GM18520 (cell line): ENCODE results near the gene INTS2.
"Not testable (repeated sequence)": the region's sequence is repeated elsewhere in the genome, so short reads cannot be mapped to it uniquely, and the experiment has no call there.

ENCODE experiments used
- ATAC-seq: cut with Tn5 transposase; IDR thresholded peaks from one replicate; pipeline ENCODE4 v1.9.1; 2021; ENCODE audit not compliant: unreplicated experiment

The INTS2 gene, protein sequence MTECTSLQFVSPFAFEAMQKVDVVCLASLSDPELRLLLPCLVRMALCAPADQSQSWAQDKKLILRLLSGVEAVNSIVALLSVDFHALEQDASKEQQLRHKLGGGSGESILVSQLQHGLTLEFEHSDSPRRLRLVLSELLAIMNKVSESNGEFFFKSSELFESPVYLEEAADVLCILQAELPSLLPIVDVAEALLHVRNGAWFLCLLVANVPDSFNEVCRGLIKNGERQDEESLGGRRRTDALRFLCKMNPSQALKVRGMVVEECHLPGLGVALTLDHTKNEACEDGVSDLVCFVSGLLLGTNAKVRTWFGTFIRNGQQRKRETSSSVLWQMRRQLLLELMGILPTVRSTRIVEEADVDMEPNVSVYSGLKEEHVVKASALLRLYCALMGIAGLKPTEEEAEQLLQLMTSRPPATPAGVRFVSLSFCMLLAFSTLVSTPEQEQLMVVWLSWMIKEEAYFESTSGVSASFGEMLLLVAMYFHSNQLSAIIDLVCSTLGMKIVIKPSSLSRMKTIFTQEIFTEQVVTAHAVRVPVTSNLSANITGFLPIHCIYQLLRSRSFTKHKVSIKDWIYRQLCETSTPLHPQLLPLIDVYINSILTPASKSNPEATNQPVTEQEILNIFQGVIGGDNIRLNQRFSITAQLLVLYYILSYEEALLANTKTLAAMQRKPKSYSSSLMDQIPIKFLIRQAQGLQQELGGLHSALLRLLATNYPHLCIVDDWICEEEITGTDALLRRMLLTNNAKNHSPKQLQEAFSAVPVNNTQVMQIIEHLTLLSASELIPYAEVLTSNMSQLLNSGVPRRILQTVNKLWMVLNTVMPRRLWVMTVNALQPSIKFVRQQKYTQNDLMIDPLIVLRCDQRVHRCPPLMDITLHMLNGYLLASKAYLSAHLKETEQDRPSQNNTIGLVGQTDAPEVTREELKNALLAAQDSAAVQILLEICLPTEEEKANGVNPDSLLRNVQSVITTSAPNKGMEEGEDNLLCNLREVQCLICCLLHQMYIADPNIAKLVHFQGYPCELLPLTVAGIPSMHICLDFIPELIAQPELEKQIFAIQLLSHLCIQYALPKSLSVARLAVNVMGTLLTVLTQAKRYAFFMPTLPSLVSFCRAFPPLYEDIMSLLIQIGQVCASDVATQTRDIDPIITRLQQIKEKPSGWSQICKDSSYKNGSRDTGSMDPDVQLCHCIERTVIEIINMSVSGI

DNA sequence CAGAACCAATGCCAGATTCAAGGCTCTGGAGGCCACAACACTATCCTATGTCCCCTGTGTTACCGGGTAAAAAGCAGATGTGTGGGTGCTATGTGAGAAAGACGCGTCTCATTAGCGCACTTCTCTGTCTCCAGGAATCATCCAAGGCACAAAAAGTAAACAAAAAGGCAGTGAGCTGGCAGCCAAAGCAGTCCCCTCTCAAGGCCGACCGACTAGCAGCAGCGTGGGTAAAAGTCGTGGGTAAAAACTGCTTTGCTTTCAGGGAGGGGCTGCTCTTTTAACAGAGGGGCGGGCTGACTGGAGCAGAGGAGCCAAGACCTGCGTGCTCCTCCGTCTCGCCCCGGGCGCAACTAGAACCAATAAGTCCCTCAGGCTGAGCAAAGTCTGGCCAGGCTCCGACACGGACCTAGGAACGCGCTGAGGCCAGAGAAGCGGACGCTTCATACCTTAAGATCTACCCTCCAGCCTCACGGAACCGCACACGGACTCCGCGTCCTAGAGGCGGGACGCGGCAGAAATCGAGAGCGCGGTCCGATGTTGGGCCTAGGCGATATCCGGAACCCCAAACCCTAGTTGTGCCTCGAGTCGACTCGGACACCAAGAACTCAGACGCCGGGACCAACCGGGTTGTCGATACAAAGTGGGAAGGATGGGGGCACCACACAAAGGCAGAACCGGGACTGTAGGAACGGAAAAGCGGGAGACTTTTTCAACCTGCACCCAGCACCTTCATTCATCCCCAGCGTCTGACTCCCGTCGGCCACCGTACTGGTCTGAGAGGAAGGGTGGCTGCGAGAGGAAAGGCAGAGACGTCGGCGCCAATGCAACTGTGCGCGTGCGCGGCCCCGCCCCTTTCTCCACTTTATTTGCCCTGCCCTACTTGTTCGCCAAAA, at the start of gene INTS2:
Gene INTS2 (minus strand): TSS at position 775 of the 893 bp plus-strand sequence. CDS start 1,338 bp downstream, outside the sequence.
- no peak for ATAC-seq

DNA sequence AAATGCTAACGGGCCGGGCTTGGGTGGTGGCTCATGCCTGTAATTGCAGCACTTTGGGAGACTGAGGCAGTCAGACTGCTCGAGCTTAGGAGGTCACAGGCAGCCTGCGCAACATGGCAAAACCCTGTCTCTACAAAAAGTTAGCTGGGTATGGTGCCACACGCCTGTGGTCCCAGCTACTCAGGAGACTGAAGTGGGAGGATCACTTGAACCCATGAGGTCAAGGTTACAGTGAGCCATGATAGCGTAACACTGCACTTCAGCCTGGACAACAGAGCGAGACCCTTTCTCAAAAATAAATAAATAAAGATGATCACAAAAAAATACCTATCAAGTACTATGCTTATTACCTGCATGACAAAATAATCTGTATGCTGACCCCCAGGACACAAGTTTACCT, 46.3 kb upstream of the INTS2 start:
- no peak for ATAC-seq

DNA sequence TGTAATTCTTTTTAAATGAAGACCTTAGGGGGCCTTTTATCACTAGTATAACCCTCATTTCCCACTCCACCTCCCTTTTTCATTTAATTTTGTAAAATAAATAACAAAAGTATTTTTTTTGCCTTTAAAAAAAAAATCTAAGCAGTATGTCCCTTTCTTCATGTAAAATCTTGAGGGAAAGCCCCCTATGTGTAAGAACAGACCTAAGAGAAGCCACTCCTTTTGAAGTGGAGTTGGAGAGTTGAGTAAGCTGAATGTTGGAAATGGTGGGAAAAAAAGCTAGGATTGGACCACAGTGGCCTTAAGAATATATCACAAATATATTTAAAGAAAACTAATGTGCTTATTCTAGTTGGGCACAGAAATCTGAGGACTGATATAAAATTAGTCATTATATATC, 44.5 kb upstream of the INTS2 start:
- ATAC-seq, result no peak

DNA sequence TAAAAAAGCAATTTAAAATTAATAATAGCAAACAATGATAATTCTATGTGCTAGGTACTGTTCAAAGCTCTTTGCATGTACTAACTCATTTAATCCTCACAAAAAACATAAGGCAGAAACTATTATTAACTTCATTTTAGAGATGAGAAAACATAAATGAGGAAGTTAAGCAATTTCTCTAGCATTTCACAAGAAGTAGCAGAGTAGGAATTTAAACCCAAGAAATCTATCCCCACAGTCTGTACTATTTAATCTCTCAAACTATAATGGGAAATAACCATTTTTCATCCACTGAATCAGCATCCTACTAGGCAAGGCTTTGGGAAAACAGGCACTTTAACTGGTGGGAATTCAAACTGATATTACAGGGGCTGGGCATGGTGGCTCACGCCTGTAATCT, 42.2 kb upstream of the INTS2 start:
- ATAC-seq, result no peak

DNA sequence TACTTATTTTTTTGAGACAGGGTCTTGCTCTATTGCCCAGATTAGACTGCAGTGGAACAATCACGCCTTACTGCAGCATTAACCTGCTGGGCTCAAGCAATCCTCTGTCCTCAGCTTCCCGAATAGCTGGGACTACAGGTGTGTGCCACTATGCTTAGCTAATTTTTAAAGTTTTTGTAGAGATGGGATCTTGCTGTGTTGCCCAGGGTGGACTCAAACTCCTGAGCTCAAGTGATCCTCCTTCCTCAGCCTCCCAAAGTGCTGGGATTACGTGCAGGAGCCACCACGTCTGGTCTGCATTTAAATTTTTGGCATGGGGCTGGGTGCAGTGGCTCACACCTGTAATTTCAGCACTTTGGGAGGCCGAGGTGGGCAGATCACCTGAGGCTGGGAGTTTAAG, 41.0 kb upstream of the INTS2 start:
- no peak for ATAC-seq

DNA sequence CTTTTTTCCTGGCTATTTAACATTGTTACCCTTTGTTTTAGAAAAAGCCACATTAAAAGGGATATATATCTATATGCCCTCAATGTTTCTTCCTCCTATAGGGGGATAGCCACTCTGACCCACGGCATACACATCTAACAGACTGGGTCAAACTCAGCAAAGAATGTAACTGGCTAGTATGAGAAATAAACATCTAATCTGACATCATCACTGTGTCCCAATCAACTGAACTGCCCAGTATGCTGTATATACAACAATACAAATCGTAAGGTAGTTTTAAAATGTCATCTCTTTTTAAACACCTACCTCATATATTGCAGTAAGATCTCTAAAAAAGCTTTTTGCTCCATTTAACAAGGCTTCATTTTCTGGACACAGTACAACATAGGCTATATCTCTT, 39.9 kb upstream of the INTS2 start:
- no peak for ATAC-seq

DNA sequence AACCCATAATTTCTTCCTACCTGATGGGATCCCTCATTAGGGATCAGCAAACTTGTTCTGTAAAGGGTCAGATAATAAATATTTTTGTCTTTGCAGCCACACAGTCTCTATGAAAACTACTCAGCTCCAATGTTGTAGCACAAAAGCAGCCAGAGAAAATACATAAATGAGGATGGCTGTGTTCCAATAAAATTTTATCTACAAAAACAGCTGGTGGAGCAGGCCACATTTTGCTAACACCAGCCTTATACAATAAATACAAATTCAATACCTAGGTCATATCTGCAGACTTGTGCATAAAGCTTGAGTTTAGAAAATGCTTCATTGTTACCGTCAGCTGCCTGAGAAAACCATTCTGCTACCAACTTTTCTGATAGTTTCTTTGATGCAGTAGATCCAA, 38.4 kb upstream of the INTS2 start:
- no peak for ATAC-seq

DNA sequence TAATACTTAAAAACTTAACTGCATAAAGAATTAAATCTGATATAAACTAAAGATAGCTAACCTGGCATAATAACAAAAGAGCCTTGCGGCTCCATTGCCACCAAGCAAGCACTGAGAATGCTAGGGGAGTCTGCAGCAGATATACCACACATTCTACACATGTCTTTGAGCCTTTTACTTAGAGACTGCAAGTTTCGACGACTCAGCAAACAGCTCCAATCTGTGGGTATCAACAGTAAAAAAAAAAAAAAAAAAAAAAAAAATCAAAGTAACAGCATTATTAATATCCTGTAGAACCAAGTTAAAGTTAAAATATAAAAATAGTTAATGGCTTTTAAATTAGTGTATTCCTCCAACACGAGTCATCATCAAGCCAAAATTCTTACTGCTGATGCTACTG, 27.8 kb upstream of the INTS2 start:
- no peak for ATAC-seq

DNA sequence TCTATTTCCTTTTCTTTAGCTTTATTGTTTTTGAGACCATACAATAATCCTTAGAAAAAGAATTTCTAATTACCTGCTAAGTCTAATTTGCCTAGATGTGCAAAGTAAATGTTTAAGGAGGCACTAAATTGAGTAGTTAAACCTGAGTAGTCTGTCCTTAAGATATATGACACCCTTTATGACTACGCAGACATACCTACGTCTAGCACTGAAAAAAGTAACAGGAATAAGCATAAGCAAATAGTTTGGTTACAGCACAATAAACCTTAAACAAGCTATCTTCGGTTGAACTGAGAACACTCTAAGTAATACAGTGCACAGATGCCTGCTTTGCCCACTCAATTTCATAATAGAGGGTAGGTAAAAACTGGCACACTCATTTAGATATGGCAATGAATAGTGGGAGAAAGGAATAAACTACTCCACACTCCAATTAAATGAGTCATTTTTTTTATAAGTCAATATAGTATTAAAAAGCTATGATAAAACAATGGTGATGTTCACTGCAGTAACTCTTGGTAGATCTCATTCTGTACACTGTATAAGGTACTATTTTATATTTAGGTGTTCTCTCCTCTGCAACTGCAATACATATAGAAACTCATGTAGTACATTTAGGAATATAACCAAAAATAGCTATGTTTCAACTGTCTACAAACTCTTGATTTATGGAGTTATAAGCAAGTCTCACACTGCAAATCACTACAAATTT, 19.7 kb upstream of the INTS2 start:
- no peak for ATAC-seq

DNA sequence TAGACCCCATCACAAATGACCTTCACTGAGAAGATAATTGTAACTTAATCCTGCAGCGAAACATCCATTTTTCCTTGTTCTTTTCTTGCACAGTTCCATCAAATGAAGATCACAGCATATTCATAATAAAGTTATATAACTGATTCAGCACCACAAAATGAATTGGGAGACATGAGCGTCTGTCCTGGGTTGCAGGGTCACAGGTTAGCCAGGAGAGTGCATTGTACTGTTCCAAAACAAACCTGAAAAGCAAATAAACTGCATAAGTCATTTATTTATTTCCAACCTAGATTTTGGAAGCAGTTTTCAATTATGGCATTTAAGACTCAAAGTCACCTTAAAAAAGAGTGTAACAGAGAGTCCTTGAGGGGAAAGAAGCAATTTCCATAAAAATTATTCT, 18.6 kb upstream of the INTS2 start:
- ATAC-seq, result no peak

DNA sequence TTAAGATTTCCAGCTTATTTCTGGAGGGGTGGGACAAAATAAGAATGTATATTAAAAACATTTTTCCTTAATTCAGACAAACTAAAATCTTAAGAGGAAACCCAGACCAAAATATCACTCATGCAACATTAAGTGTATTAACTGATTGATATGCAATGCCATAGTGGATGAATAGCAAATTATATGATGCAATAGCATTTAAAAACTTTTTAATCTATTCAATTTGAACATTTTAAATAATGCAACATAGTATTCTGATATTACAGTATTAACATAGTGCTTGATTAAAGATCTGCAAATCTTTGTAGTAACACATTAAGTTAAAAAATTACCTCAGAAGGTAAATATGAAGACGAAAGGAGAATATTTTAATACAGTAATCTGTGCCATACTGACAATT, 15.3 kb upstream of the INTS2 start:
- no peak for ATAC-seq

DNA sequence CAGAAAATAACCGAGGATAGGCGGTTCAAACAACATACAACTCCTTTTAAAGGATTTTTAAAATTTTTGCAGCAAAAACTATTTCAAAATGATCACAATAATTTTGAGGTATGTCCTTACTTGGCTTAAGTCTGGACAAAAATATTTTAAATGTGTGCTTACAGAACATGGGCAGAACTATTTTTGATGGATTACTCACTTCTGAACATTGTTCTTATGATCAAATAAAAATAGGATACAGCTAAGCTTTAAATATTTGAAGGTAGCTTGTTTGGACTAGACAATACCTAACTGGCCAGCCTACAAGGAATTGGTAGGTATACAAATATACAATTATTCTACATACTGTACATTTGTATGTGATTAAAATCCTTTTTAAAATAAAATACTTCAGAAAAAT, 14.3 kb upstream of the INTS2 start:
- ATAC-seq, result no peak

DNA sequence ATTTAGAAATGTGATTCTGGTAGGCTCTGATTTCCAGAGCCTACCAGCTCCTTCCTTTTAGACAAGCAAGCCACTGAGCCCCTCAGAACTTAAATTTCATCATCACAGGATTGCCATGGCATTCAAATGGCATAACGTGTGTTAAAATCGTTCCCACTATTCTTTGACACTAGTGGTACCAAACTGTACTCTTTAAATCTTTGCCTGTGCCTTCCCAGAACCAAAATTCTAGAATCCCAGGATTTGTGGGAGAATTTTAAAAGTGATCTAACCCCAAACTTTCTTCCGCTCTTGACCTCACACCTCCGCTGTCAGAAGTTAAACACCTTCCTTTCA, 287 bp upstream of the INTS2 start:
- no peak for ATAC-seq

DNA sequence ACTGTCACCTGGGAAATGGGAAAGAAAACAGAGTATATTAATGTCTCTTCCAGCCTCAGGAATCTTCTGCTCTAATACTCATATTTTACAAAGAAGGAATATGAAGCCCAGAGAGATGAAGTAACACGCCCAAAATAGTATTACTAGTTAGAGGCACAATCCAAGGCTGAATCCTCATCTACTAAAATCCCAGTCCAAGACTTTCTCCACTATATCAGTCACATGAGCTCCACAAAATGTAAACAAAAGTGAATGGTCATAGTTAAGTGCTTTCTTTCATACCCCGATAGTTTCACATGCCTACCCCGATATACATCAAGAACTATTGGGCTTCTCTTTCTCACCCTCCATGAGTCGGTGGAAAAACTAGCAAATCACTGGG, 965 bp downstream of the INTS2 start:
- ATAC-seq, result no peak

DNA sequence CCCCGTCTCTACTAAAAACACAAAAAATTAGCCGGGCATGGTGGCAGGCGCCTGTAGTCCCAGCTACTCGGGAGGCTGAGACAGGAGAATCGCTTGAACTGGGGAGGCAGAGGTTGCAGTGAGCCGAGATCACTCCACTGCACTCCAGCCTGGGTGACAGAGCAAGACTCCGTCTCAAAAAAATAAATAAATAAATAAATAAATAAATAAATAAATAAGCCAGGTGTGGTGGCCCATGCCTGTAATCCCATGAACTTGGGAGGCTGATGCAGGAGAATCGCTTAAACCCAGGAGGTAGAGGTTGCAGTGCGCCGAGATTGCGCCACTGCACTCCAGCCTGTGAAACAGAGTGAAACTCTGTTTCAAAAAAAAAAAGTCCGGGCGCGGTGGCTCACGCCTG, 12.6 kb downstream of the INTS2 start:
- not testable (repeated sequence) for ATAC-seq

DNA sequence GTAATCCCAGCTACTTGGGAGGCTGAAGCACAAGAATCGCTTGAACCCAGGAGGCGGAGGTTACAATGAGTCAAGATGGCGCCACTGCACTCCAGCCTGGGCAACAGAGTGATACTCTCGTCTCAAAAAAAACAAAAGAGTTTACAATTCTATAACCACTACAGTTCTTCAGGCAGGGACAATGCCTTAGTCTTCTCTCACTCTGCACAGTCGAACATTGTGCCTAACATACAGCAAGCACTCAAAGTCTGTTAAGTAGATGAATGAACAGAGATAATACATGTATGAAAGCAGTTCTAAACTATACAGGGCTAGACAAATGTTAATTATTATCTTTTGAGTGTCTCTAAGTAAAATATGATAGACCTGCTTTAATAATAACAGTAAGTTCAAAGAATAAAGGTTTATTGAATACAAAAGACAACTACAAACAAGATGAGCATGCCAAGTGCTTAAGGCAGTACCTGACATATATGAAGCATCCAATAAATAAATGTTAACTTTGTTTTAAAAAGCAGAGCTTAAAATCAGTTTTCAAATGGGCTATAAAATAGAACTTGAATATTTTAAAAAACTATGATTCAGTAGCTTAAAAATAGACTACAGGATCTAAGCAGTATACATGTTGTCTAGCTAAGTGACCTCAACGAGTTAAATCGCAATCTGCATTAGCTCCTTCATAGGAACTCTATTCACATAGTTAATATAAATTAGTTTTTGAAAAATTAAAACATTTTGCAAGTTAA, 19.3 kb downstream of the INTS2 start:
- ATAC-seq, result no peak

DNA sequence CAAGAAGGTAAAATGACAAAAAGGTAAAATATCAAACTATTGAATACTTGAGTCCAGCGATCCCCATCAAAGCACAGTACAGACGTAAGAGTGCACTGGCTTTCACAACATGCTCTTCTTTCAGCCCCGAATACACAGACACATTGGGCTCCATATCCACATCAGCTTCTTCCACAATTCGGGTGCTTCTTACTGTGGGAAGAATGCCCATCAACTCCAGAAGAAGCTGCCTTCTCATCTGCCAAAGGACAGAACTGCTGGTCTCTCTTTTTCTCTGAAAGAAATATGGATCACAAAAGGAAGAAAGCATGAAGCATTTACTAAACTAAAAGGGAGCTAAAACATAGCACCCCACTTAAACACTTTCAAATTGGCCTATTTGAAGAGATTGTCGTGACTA, 20.4 kb downstream of the INTS2 start:
- ATAC-seq, result no peak

DNA sequence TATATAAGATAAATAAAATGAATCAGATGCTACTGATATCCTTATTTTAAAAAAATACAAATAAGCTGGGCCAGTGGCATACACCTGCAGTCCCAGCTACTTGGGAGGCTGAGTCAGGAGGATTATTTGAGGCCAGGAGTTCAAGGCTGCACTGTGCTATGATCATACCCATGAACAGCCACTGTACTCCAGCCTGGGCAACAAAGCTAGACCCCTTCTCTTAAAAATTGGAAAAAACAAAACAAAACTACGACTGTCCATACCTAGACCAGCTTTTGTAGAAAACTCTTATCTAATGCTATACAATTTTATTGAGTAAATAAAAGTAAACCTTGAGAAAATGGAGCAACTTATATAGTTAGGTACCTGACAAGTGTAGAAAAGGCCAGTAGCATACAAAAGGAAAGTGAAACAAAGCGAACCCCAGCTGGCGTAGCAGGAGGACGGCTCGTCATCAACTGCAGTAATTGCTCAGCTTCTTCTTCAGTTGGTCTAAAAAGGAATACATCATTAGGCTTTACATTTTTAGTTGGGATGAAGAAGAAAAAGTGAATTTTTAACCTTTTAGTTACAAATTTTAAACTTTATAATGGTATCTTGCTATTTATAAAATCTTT, 23.6 kb downstream of the INTS2 start:
- ATAC-seq, result peak; percentile 73

DNA sequence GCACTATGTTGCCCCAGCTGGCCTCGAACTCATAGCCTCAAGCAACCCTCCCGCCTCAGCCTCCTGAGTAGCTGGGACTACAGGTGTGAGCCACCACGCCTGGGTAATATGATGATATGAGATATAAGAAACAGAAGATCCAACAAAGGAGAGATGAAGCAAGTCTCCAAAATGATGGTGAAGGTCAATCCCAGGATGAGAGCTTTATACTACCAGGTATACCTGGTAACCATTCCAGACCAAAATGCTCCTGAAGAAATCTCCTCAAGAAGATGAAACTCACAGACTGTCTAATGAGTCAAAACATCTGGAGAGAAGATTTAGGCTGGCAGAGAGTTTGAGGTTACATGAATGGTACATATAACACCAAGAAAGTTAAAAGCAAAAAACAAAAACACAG, 24.5 kb downstream of the INTS2 start:
- no peak for ATAC-seq
